ENCODE measurements around the gene KPTN. TPM values are rescaled to one million over a fixed set of nuclear protein-coding genes. Genes with fewer than 3 reads are reported as not detected.

The KPTN gene
- 9.3 TPM for total RNA-seq
- long read RNA-seq, transcript KPTN-201 (12 exons, 1,691 nt): major isoform, 7 of 23 reads
- long read RNA-seq, partial matches to known transcripts: 6 of 23 reads
- long read RNA-seq, other reads (novel, unspliced or antisense): 10 of 23 reads

DNA sequence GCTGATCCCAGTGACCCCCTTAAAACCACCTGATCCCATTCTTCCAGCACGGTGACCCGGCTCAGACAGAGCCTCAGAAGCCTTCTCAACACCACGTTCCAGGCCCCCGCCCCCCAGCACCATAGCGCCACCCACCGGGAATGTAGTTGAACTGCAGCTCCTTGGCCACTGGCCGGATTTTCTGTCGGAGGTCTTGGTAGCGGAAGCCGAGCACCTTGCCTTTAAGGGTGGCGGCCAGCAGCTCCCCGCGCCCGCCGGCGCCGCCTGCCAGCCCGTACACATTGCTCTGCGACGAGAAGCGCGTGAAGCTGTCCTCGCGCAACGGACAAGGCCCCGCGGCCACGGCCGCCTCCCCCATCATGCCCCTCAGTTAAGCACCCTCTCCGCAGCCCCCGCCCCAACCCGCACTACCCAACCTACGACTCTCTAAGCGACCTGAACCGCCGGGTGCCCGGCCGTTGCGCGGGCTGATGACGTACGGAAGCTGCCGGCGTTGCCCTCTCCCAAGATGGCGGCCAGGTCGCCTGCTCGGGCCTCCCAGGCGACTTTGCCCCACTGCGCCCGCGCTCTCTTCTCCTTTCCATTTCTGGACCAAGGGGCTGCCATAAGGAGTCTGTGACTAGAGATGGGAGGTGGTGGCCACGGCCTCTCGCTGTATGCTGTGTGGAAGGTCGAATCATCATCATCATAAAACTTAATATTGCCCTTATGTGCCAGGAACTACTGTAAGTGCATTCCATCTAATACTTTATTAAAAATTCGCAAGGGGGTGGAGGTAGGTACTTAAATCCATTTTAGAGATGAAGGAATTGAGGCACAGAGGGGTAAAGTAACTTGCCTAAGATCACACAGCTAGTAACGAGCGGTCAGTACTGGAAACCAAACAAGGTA is at the start of gene KPTN:
TSS of gene KPTN (minus strand) at position 420 of the 891 bp plus-strand sequence. CDS start at position 361, 59 bp downstream.
- H3K36me3 ChIP-seq: peaks cover 8% of the 10 kb centered on the region
- peak; percentile 92 for ATAC-seq
- peaks cover 11% of the 10 kb centered on the region for H3K4me1 ChIP-seq
- intact Hi-C loops (cut with DNase I): no loop called here
- peak within 1 kb of the TSS; percentile 71 for H3K4me3 ChIP-seq
- peak within 1 kb of the TSS; percentile 93 for H3K27ac ChIP-seq
- DNase-seq: peak; percentile 95
- H3K27me3 ChIP-seq: no peaks in the 10 kb centered on the region
- TF ChIP-seq, protein P1, sequence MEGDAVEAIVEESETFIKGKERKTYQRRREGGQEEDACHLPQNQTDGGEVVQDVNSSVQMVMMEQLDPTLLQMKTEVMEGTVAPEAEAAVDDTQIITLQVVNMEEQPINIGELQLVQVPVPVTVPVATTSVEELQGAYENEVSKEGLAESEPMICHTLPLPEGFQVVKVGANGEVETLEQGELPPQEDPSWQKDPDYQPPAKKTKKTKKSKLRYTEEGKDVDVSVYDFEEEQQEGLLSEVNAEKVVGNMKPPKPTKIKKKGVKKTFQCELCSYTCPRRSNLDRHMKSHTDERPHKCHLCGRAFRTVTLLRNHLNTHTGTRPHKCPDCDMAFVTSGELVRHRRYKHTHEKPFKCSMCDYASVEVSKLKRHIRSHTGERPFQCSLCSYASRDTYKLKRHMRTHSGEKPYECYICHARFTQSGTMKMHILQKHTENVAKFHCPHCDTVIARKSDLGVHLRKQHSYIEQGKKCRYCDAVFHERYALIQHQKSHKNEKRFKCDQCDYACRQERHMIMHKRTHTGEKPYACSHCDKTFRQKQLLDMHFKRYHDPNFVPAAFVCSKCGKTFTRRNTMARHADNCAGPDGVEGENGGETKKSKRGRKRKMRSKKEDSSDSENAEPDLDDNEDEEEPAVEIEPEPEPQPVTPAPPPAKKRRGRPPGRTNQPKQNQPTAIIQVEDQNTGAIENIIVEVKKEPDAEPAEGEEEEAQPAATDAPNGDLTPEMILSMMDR (IDR thresholded peaks at IDR 0.05): peak; percentile 87
- no peaks in the 10 kb centered on the region for H3K9me3 ChIP-seq

DNA sequence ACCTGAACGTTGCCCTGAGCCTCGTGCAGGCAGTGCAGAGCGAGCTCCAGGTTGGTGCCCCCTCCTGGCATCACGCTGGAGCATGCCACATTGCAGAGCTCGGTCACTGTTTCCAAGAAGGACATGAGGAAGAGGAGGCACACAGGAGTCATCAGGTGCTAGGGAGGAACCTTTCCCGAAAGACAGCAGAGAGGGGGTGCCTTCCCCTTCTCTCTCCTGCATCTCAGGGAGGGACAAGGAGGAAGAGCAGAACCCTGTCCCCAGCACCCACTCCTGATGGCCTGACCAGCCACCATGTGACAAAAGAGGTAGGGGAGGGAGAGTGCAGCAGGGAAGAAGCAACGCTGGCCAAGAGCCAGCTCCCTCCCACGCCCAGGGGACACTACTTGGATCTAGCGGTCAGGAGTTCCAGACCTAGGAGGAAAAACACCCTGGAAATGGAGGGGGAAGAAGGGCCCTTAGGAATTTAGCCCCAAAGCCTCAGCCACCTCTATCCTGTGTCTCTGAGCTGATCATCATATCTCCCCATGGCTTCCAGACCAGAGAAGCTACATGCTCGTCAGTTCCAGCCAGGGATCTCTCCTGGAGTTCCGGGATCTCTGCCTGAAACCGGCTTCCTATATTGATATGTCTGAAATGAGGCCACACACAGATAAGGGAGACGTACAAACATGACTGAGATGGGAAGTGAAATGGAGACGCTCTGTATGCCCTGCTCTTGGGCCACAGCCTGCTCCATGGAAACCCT is 47.8 kb upstream of the KPTN start:
- DNase-seq (no peak), ATAC-seq (peak; percentile 76)
- H3K4me1 ChIP-seq: no peaks in the 10 kb centered on the region
- intact Hi-C loops (cut with DNase I): no loop called here
- H3K36me3 ChIP-seq: no peaks in the 10 kb centered on the region
- TF ChIP-seq, protein P1 (IDR thresholded peaks at IDR 0.05): no peak
- no peaks in the 10 kb centered on the region for H3K9me3 ChIP-seq
- no peaks in the 10 kb centered on the region for H3K27me3 ChIP-seq
- no peak overlapping the region for H3K27ac ChIP-seq
- H3K4me3 ChIP-seq: no peak overlapping the region

DNA sequence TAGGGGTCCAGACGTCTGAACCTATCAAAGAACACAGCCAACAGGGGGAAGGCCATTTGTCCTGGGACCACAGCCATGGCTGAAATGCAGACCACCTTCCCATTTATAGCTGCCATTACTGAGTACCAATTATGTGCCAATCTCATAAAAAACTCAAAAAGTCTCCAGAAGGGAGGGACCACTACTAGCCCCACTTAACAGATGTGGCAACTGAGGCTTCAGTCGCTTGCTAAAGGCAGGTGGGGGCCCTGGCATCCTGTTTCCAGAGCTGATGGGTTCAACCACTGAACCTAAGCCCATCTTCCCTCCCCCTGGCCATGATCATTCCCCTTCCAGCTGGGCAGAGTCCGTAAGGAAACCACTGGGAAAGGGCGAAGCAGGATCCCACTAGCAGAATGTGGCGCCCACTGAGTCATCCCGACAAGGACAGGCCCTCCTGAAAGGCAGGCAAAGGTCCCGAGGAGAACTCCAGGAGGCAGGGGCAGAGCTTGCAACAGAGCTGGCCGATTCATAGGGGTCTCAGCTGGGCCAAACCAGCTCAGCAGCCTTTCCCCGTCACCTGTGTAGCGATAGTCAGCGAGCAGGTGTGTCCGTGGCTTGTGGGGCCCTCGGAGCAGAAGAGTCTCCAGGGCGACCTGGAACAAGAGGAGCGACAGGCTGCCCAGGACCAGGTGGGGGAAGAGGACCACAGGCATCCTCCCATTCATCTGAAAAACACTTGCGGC is 45.2 kb upstream of the KPTN start:
- ATAC-seq (no peak), DNase-seq (no peak)
- Histone ChIP-seq H3K4me1 (no peaks in the 10 kb centered on the region), H3K4me3 (no peak overlapping the region), H3K9me3 (no peaks in the 10 kb centered on the region), H3K27me3 (no peaks in the 10 kb centered on the region), H3K36me3 (no peaks in the 10 kb centered on the region), H3K27ac (no peak overlapping the region)
- TF ChIP-seq, protein P1 (IDR thresholded peaks at IDR 0.05): no peak
- intact Hi-C loops (cut with DNase I): no loop called here

DNA sequence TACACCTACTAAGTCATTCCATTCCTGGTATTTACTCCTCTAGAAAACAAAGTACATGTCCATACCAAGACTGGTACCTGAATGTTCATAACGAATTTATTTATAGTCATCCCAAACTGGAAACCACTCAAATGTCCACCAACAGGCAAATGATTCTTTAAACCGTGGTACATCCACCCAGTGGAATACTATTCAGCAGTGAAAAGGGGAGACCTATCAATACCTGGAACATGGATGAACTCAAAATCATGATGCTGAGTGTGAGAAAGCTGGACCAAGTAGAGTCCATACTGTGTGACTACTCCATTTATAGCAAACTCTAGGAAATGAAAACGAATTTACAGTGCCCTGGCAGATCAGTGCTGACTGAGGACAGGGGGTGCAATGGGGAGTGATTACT is 42.8 kb upstream of the KPTN start:
- TF ChIP-seq, protein P1 (IDR thresholded peaks at IDR 0.05): no peak
- intact Hi-C loops (cut with DNase I): no loop called here
- Histone ChIP-seq H3K9me3 (no peaks in the 10 kb centered on the region), H3K4me3 (no peak overlapping the region), H3K27ac (no peak overlapping the region), H3K27me3 (no peaks in the 10 kb centered on the region), H3K36me3 (no peaks in the 10 kb centered on the region), H3K4me1 (peaks cover 14% of the 10 kb centered on the region)
- DNase-seq: no peak
- ATAC-seq: no peak

DNA sequence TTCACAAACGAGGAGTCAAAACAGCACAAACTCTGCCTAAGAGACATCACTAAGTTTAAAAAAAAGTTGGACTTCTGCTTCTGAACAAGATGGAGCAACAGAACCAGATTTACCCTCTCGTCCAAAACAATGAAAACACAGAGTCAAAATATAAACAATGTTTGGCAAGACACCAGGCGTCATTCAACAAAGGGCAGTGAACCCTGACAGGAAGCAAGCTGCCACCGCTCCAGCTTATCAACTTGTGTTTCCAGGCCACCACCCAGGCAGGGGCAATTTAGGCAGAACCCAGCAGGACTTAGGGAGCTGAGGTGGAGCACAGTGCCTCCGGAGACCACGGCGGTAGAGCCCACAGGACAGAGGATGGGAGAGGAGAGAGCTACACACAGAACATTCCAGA is 39.5 kb upstream of the KPTN start:
- intact Hi-C loops (cut with DNase I): no loop called here
- no peaks in the 10 kb centered on the region for H3K9me3 ChIP-seq
- H3K36me3 ChIP-seq: no peaks in the 10 kb centered on the region
- TF ChIP-seq, protein P1 (IDR thresholded peaks at IDR 0.05): no peak
- H3K4me3 ChIP-seq: no peak overlapping the region
- DNase-seq (no peak), ATAC-seq (peak; percentile 54)
- peak overlapping the region; percentile 43 for H3K27ac ChIP-seq
- H3K4me1 ChIP-seq: peaks cover 14% of the 10 kb centered on the region
- no peaks in the 10 kb centered on the region for H3K27me3 ChIP-seq
